IPS-15b (cell line): ENCODE results near the gene ADPRH.
"Not testable (repeated sequence)": the region's sequence is repeated elsewhere in the genome, so short reads cannot be mapped to it uniquely, and the experiment has no call there.

ENCODE experiments used
- H3K27me3 ChIP-seq: one replicate; pipeline ENCODE4 v1.6.1; 2013; ENCODE audit warnings: low read length; ENCODE audit not compliant: control insufficient read depth, insufficient read depth
- H3K36me3 ChIP-seq: one replicate; pipeline ENCODE4 v1.6.1; 2013; ENCODE audit warnings: low read length; ENCODE audit not compliant: control insufficient read depth, insufficient read depth
- H3K4me1 ChIP-seq: one replicate; pipeline ENCODE4 v1.6.1; 2013; ENCODE audit warnings: mild to moderate bottlenecking, low read length; ENCODE audit not compliant: control insufficient read depth, insufficient read depth
- H3K4me3 ChIP-seq: one replicate; pipeline ENCODE4 v1.5.1; 2013; ENCODE audit warnings: low read depth, low read length
- H3K9ac ChIP-seq: one replicate; pipeline ENCODE4 v1.6.1; 2013; ENCODE audit warnings: low read depth, mild to moderate bottlenecking, low read length
- H3K9me3 ChIP-seq: one replicate; pipeline ENCODE4 v1.6.1; 2013; ENCODE audit warnings: mild to moderate bottlenecking, low read length; ENCODE audit not compliant: control insufficient read depth, insufficient read depth

ADPRH gene

GRCh38 chr3:119588112-119588511 is 8.8 kb downstream of the ADPRH start:
- Histone ChIP-seq H3K27me3 (no peaks in the 10 kb centered on the region), H3K36me3 (no peaks in the 10 kb centered on the region), H3K4me1 (peaks cover 11% of the 10 kb centered on the region), H3K9ac (no peak overlapping the region), H3K4me3 (no peak overlapping the region), H3K9me3 (no peaks in the 10 kb centered on the region)

GRCh38 chr3:119589102-119589773 is 9.9 kb downstream of the ADPRH start:
- Histone ChIP-seq H3K4me3 (no peak overlapping the region), H3K4me1 (peaks cover 11% of the 10 kb centered on the region), H3K9ac (no peak overlapping the region), H3K9me3 (no peaks in the 10 kb centered on the region), H3K36me3 (no peaks in the 10 kb centered on the region), H3K27me3 (no peaks in the 10 kb centered on the region)

DNA sequence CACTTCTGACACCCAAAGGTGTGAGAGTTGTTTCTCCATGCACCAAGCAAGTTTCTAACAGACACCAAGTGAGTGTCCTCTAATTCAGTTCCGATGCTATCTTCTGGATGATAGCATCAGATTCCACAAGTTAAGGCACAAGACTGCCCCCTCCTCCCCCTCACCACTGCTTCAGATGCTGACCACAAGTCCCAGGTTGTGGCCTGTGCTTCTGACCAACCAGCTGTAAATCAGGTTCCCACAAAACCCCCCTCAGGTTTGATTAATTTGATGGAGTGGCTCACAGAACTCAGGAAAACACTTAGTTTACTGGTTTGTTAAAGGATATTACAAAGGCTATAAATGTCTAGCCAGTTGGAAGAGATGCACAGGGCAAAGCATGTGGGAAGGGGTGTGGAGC is 11.4 kb downstream of the ADPRH start:
- H3K27me3 ChIP-seq, result no peaks in the 10 kb centered on the region
- H3K36me3 ChIP-seq, result no peaks in the 10 kb centered on the region
- no peaks in the 10 kb centered on the region for H3K9me3 ChIP-seq
- peaks cover 11% of the 10 kb centered on the region for H3K4me1 ChIP-seq
- no peak overlapping the region for H3K9ac ChIP-seq
- H3K4me3 ChIP-seq, result no peak overlapping the region

DNA sequence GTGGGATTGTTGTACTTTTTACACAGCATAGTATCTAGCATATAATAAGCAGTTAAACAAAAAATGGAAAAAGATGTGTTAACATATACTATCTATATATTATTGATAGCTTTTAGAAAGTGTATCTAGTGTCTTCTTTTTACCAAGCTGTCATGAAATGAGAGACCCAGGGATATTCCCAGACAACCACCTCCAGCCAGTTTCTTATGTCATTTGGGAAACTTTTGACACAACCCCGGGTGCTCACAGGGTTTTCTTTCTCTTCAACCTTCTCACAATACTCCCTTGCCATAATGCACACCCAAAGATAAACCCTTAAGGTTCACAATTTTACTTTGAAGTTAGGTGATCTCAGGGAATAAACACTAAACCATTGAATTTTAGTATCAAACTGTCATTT is 13.6 kb downstream of the ADPRH start:
- Histone ChIP-seq H3K27me3 (no peaks in the 10 kb centered on the region), H3K36me3 (no peaks in the 10 kb centered on the region), H3K4me3 (no peak overlapping the region), H3K9ac (no peak overlapping the region), H3K9me3 (no peaks in the 10 kb centered on the region), H3K4me1 (peaks cover 11% of the 10 kb centered on the region)

DNA sequence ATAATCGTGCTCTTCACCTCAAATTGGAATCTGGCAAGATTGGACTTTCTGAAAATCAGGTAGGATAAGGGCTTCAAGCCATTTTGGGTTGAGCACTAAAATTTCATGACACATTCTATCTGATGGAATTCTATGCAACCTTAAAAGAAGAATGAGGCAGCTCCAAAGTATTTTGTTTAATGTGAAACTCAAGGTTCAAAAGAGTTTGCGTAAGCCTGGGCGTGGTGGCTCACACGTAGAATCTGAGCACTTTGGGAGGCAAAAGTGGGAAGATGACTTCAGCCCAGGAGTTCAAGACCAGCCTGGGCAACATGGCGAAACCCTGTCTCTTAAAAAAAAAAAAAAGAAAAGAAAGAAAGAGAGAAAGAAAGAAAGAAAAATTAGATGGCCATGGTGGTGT is 14.8 kb downstream of the ADPRH start:
- Histone ChIP-seq H3K36me3 (no peaks in the 10 kb centered on the region), H3K27me3 (no peaks in the 10 kb centered on the region), H3K4me3 (no peak overlapping the region), H3K9ac (no peak overlapping the region), H3K9me3 (no peaks in the 10 kb centered on the region), H3K4me1 (peaks cover 8% of the 10 kb centered on the region)

- not testable (repeated sequence) for H3K4me1 ChIP-seq, H3K27me3 ChIP-seq, H3K9ac ChIP-seq, H3K4me3 ChIP-seq, H3K9me3 ChIP-seq, H3K36me3 ChIP-seq
These were observed 15.6 kb downstream of the ADPRH start for GRCh38 chr3:119594929-119595328.

DNA sequence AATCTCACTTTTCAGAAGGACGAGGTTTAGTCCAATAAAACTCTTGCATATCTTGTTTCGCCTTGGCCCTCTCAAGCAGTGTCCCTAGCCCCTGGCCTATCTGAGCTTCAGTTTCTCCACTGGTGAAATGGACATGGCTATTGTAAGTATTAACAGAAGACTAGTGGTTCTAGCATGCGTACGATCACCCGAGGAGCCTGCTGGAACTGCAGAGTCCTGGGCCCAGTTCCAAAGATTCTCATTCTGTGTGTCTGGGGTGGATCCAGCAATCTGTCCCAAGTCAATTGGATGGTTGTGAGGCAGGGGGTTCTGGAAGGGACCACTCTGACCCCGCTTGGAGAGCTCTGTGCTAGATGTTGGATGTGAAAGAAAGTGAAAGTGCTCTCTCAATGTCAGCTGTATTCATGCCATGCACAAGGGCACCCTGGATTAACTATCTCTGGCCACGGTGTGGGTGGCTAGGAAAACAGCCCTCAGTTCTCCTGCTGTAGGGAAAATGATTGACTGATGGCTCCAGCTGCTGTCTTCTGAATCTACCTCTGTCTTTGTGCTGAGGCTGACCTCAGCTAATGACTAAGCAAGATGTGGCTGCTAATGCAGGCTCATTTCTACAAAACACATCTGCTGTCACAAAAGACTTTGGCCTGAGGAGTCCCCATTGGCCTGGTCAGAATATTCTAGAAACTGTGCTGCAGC is 16.5 kb downstream of the ADPRH start:
- Histone ChIP-seq H3K9me3 (no peaks in the 10 kb centered on the region), H3K4me1 (no peaks in the 10 kb centered on the region), H3K9ac (no peak overlapping the region), H3K27me3 (no peaks in the 10 kb centered on the region), H3K4me3 (no peak overlapping the region), H3K36me3 (no peaks in the 10 kb centered on the region)

DNA sequence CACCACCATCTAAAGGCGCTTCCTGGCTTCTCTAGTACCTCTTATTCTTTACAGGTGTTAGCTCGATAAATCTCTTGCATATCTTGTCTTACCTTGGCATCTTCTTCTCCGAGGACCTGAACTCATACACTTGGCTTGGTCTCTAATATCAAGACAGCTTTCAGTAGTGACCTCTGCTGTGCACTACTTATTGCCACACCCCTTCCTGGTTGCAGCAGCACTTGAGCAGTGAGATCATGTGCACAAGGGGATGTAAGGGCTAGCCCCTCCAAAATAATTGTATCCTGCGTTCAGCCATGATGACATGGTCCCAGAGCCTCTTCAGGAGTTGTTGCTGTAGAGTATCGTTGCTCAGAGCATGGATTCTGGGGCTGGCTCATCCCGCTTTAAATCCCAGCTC is 17.1 kb downstream of the ADPRH start:
- Histone ChIP-seq H3K27me3 (no peaks in the 10 kb centered on the region), H3K9ac (no peak overlapping the region), H3K36me3 (no peaks in the 10 kb centered on the region), H3K4me1 (peaks cover 3% of the 10 kb centered on the region), H3K9me3 (no peaks in the 10 kb centered on the region), H3K4me3 (no peak overlapping the region)

- Histone ChIP-seq H3K4me1 (peaks cover 3% of the 10 kb centered on the region), H3K9ac (no peak within 1 kb of the TSS), H3K9me3 (no peaks in the 10 kb centered on the region)
These were observed 18.4 kb downstream of the ADPRH start, which contains the start of gene PLA1A for GRCh38 chr3:119597548-119598288. TSS of gene PLA1A (plus strand) at chr3:119597885. CDS start at chr3:119597914, 29 bp downstream.

GRCh38 chr3:119598410-119599098 is 19.3 kb downstream of the ADPRH start:
- Histone ChIP-seq H3K36me3 (no peaks in the 10 kb centered on the region), H3K9me3 (no peaks in the 10 kb centered on the region), H3K27me3 (no peaks in the 10 kb centered on the region), H3K4me1 (peaks cover 3% of the 10 kb centered on the region), H3K9ac (no peak overlapping the region), H3K4me3 (no peak overlapping the region)

More at GRCh38 chr3:119597548-119598288, 18.4 kb downstream of the ADPRH start, which contains the start of gene PLA1A:
- H3K27me3 ChIP-seq, result no peaks in the 10 kb centered on the region
- H3K36me3 ChIP-seq, result no peaks in the 10 kb centered on the region
- no peak within 1 kb of the TSS for H3K4me3 ChIP-seq

DNA sequence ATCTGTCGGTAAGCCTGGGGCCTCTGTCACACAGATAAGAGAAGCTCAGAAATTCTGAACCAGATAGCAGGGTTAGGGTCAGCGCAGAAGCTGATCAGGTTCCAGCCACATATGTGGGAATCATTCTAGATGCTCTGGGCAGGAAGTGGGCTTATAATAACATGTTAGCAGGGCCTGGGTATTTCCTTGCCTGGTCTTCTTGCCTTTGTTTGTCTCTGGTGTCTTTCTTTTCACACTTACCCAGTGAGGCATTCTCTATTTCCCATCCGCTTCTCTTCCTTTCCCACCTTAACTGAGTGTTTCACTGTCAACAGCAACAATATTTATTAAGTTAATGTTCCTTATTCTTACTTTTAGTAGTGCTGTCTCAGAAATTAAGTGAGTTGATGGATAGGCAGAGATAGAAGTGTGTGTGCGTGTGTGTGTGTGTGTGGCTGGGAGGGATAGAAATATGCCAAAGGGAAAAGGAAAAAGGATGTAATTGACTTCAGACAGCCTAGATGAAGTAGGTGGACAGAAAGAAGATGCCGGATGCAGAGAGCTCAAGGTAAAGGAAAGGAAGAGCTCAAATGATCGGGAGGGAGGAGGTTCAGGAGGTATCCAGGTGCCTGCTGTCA is 20.4 kb downstream of the ADPRH start:
- Histone ChIP-seq H3K4me1 (peaks cover 3% of the 10 kb centered on the region), H3K4me3 (no peak overlapping the region), H3K27me3 (no peaks in the 10 kb centered on the region), H3K36me3 (no peaks in the 10 kb centered on the region), H3K9ac (no peak overlapping the region), H3K9me3 (no peaks in the 10 kb centered on the region)
